K562 (cell line): Measurements from ENCODE around the gene SLC27A4. TPM values are rescaled to one million over a fixed set of nuclear protein-coding genes. Genes with fewer than 3 reads are reported as not detected.

ENCODE experiments used
- ATAC-seq: fragments of 200-7000 bp; cut with Tn5 transposase; 3 replicates; pipeline ENCODE4 v1.9.1; 2020; ENCODE audit warnings: moderate library complexity
- BruUV-seq: library from RNA; stranded (reverse); fragments of 400-500 nt; replicated peaks from 2 replicates; lab custom pipeline; 2021; lab: Mats Ljungman, UMichigan
- CTCF ChIA-PET: fragments of 300-600 bp; formaldehyde crosslinking; extraction: SDS; loops from one replicate; lab custom pipeline; 2021; ENCODE audit warnings: low intra/inter-chr PET ratio; lab: Yijun Ruan, JAX
- POLR2A ChIA-PET: fragments of 300-600, 350-650 bp; sonication (Branson Sonifier 250); formaldehyde crosslinking; extraction: SDS; loops from one replicate; lab custom pipeline; 2021; ENCODE audit warnings: antibody characterized with exemption, inconsistent platforms; lab: Yijun Ruan, JAX
- DNase-seq, 4 experiments: peaks; one replicate each; pipeline versions ENCODE4 v3.0.0 to v3.0.0-alpha.2; 2011 to 2018; ENCODE audit warnings: low spot score in 3 of 4, mixed read lengths in 3 of 4; ENCODE audit errors: extremely low read depth in 1 of 4
- FAIRE-seq: peaks from 2 replicates; lab custom pipeline; 2011; peaks lifted over from hg19 to GRCh38; lab: Jason Lieb, UNC
- H2AFZ ChIP-seq: 2 replicates; pipeline ENCODE4 v1.6.0; 2011; ENCODE audit warnings: low read depth, low read length, control low read depth, inconsistent platforms
- H3K27ac ChIP-seq: fragments of 200-600 bp; 3 replicates; pipeline ENCODE4 v1.8.0; 2011; ENCODE audit warnings: low read depth, mild to moderate bottlenecking, control low read depth, inconsistent platforms, low read length, moderate library complexity, mixed read lengths; ENCODE audit errors: extremely low read depth
- H3K27me3 ChIP-seq, 2 experiments: fragments of 300-600 bp in 1 of 2; 2 replicates in 1 of 2; 3 replicates in 1 of 2; pipeline versions ENCODE4 v1.6.0 to v1.8.0; 2011; ENCODE audit warnings: inconsistent platforms in 2 of 2, low read length in 2 of 2, mild to moderate bottlenecking in 1 of 2, mixed read lengths in 1 of 2, moderate library complexity in 1 of 2; ENCODE audit not compliant: control insufficient read depth in 2 of 2, insufficient read depth in 2 of 2
- H3K36me3 ChIP-seq: fragments of 300-600 bp; 3 replicates; pipeline ENCODE4 v1.8.0; 2011; ENCODE audit warnings: mild to moderate bottlenecking, low read length, inconsistent platforms; ENCODE audit not compliant: control insufficient read depth, insufficient read depth
- H3K4me1 ChIP-seq, 2 experiments: fragments of 200-600 bp in 1 of 2; replicated peaks in 1 of 2; 2 replicates in 1 of 2; 3 replicates in 1 of 2; pipeline versions ENCODE4 v1.5.1 to v1.8.0; 2011; ENCODE audit warnings: inconsistent platforms in 2 of 2, low read length in 2 of 2, mild to moderate bottlenecking in 1 of 2, mixed read lengths in 1 of 2, moderate library complexity in 1 of 2; ENCODE audit not compliant: control insufficient read depth in 2 of 2, insufficient read depth in 2 of 2
- H3K4me2 ChIP-seq: 2 replicates; pipeline ENCODE4 v1.6.1; 2011; ENCODE audit warnings: low read length, control low read depth, inconsistent platforms, mixed read lengths; ENCODE audit not compliant: insufficient read depth
- H3K4me3 ChIP-seq: fragments of 200-600 bp; sonication (generic), shearing (Covaris generic); 2 replicates; pipeline ENCODE4 v1.5.1; 2016; ENCODE audit warnings: control low read depth, inconsistent platforms
- H3K79me2 ChIP-seq: fragments of 200-600 bp; 3 replicates; pipeline ENCODE4 v1.8.0; 2011; ENCODE audit warnings: low read length, inconsistent platforms; ENCODE audit not compliant: control insufficient read depth, insufficient read depth
- H3K9ac ChIP-seq, 2 experiments: 2 replicates each; pipeline versions ENCODE4 v1.6.0 to v1.6.1; 2011; ENCODE audit warnings: low read depth in 2 of 2, low read length in 2 of 2, control low read depth in 1 of 2, inconsistent platforms in 1 of 2, mild to moderate bottlenecking in 1 of 2, mixed read lengths in 1 of 2; ENCODE audit not compliant: insufficient read depth in 1 of 2
- H3K9me1 ChIP-seq: one replicate; pipeline ENCODE4 v1.6.0; 2011; ENCODE audit warnings: inconsistent platforms, mild to moderate bottlenecking, low read length, moderate library complexity; ENCODE audit not compliant: control insufficient read depth, insufficient read depth
- H3K9me3 ChIP-seq: replicated peaks from 2 replicates; pipeline ENCODE4 v1.5.1; 2011; ENCODE audit warnings: low read depth, low read length, inconsistent platforms; ENCODE audit not compliant: control insufficient read depth, insufficient read depth
- H4K20me1 ChIP-seq: replicated peaks from 2 replicates; pipeline ENCODE4 v1.6.1; 2011; ENCODE audit warnings: low read length, inconsistent platforms, mixed read lengths; ENCODE audit not compliant: control insufficient read depth, insufficient read depth
- BMI1 ChIP-seq: fragments of 150-350 bp; IDR thresholded peaks from 2 replicates; pipeline ENCODE4 v1.6.1; 2014; ENCODE audit warnings: low read length
- KLF16 ChIP-seq: IDR thresholded peaks from 2 replicates; pipeline ENCODE4 v1.6.1; 2016; ENCODE audit warnings: antibody characterized with exemption
- MAFF ChIP-seq: IDR thresholded peaks from 2 replicates; pipeline ENCODE4 v1.6.1; 2012; ENCODE audit warnings: low read length, improper control_type of control experiment
- MAFG ChIP-seq: fragments of 450-650 bp; conservative IDR thresholded peaks from 2 replicates; pipeline ENCODE4 v1.6.1; 2016; ENCODE audit warnings: missing genetic modification characterization, missing compliant biosample characterization
- NCOA6 ChIP-seq: fragments of 450-650 bp; IDR thresholded peaks from 2 replicates; pipeline ENCODE4 v1.6.1; 2017; ENCODE audit warnings: mild to moderate bottlenecking
- POLR3A ChIP-seq: IDR thresholded peaks from 2 replicates; pipeline ENCODE4 v1.6.1; 2011; ENCODE audit warnings: borderline replicate concordance, mild to moderate bottlenecking, moderate library complexity; ENCODE audit not compliant: insufficient read length, insufficient read depth; ENCODE audit errors: extremely low read depth
- WGBS: fragments of 100-300 bp; shearing (Covaris generic); methylation state at CpG from one replicate; pipeline ENCODE4 v1.1.6; 2016; ENCODE audit warnings: low coverage, mixed read lengths; ENCODE audit not compliant: insufficient coverage; ENCODE audit errors: missing lambda C conversion rate; 5-methylcytosine and 5-hydroxymethylcytosine counted together
- in situ Hi-C: fragments of 300-500 bp; cut with MboI; formaldehyde crosslinking; loops from 4 replicates; pipeline ENCODE4 v1.15.0; 2018; ENCODE audit warnings: inconsistent platforms, mixed read lengths
- intact Hi-C: fragments of 100-400 bp; cut with micrococcal nuclease; formaldehyde crosslinking; loops from 2 replicates; pipeline ENCODE4 v1.14.2; 2022
- polyA plus RNA-seq, 8 experiments: library from polyadenylated mRNA; depleted of rRNA in 4 of 8; stranded (reverse) in 5 of 8; unstranded in 3 of 8; fragments of >200 nt; fragmentation: Nextera tagmentation in 2 of 8; fragmentation: Illumina TruSeq in 1 of 8; extraction: Ambion mirVana in 2 of 8; extraction: Trizol in 1 of 8; gene quantifications; 2 replicates each; pipeline versions ENCODE4 v1.2.1 to v1.2.3, GENCODE V29; 2011 to 2014; ENCODE audit warnings: inconsistent platforms in 1 of 8, missing spikeins in 1 of 8
- total RNA-seq, 7 experiments: library from RNA; depleted of rRNA in 6 of 7; stranded (reverse); fragments of >200 nt in 6 of 7; fragmentation: Illumina TruSeq in 2 of 7; extraction: Trizol in 2 of 7; gene quantifications; 2 replicates each; pipeline versions ENCODE4 v1.2.1 to v1.2.3, GENCODE V29; 2011 to 2021; ENCODE audit warnings: low replicate concordance in 1 of 7
- TF ChIP-seq, protein P1 (sequence below): fragments of 450-650 bp; formaldehyde crosslinking; conservative IDR thresholded peaks from 2 replicates; pipeline ENCODE4 v1.4.0; 2022; ENCODE audit warnings: mild to moderate bottlenecking, missing genetic modification characterization
- TF ChIP-seq, protein P2 (sequence below): fragments of 450-650 bp; IDR thresholded peaks from 2 replicates; pipeline ENCODE4 v1.6.1; 2018; ENCODE audit not compliant: partially characterized antibody

SLC27A4 gene
- total and polyA plus RNA-seq, 9 of the 15 experiments (the other 6 are each of a cell fraction or from before 2014, with no cell fraction given): 0.25 to 35.7 (median 14.0) TPM

DNA sequence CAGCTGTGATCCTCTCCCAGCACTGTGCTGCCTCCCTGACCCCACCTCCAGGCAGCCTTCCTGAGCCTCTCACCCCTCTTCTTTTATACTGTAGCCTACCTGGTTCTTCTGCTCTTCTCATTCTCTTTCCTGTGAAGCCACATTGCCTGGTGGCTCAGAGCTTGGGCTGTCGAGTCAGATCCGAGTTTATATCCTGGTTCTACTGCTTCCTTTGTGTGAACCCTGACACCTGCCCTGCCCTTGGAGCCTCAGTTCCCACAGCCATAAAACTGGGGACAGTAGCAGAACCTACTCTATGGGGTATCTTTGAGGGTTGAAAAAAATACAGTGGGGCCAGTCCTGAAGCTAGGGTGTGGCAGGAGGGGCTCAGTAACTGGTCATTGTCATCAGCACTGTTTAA, 8.8 kb downstream of the SLC27A4 start:
- in situ Hi-C loops: no loop called here
- intact Hi-C loops: loop anchor here (10.0 kb wide), 1 partner anchor 134 kb away; no protein-coding TSS in a partner anchor
- POLR2A ChIA-PET: interaction anchor here (0.9 kb wide), 1 partner anchor 25 kb away, joined by 3 read pairs; no protein-coding TSS in a partner anchor

More for the DNA sequence above, 8.8 kb downstream of the SLC27A4 start:
- DNase-seq (no peak), ATAC-seq (no peak), FAIRE-seq (no peak)
- Histone ChIP-seq H3K4me1 (peaks cover 0 to 2% of the 10 kb centered on the region in 2 experiments; a peak in 1 of 5 replicates), H2AFZ (no peak overlapping the region), H3K27me3 (no peaks in the 10 kb centered on the region), H3K9ac (no peak overlapping the region), H3K4me2 (no peak overlapping the region), H3K27ac (no peak overlapping the region), H4K20me1 (no peaks in the 10 kb centered on the region), H3K36me3 (peaks cover 66% of the 10 kb centered on the region; the same call in 2 of the 3 replicates), H3K4me3 (no peak overlapping the region), H3K9me3 (no peaks in the 10 kb centered on the region), H3K9me1 (peaks cover 3% of the 10 kb centered on the region), H3K79me2 (no peaks in the 10 kb centered on the region)
- BruUV-seq: no TSS peak
- CTCF ChIA-PET: no interaction called here
- TF ChIP-seq MAFF: no peak
- TF ChIP-seq, protein P1, sequence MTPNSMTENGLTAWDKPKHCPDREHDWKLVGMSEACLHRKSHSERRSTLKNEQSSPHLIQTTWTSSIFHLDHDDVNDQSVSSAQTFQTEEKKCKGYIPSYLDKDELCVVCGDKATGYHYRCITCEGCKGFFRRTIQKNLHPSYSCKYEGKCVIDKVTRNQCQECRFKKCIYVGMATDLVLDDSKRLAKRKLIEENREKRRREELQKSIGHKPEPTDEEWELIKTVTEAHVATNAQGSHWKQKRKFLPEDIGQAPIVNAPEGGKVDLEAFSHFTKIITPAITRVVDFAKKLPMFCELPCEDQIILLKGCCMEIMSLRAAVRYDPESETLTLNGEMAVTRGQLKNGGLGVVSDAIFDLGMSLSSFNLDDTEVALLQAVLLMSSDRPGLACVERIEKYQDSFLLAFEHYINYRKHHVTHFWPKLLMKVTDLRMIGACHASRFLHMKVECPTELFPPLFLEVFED (CRISPR knock-in tag): no peak
- TF ChIP-seq MAFG: no peak
- no peak for TF ChIP-seq KLF16
- no peak for TF ChIP-seq BMI1
- TF ChIP-seq, protein P2, sequence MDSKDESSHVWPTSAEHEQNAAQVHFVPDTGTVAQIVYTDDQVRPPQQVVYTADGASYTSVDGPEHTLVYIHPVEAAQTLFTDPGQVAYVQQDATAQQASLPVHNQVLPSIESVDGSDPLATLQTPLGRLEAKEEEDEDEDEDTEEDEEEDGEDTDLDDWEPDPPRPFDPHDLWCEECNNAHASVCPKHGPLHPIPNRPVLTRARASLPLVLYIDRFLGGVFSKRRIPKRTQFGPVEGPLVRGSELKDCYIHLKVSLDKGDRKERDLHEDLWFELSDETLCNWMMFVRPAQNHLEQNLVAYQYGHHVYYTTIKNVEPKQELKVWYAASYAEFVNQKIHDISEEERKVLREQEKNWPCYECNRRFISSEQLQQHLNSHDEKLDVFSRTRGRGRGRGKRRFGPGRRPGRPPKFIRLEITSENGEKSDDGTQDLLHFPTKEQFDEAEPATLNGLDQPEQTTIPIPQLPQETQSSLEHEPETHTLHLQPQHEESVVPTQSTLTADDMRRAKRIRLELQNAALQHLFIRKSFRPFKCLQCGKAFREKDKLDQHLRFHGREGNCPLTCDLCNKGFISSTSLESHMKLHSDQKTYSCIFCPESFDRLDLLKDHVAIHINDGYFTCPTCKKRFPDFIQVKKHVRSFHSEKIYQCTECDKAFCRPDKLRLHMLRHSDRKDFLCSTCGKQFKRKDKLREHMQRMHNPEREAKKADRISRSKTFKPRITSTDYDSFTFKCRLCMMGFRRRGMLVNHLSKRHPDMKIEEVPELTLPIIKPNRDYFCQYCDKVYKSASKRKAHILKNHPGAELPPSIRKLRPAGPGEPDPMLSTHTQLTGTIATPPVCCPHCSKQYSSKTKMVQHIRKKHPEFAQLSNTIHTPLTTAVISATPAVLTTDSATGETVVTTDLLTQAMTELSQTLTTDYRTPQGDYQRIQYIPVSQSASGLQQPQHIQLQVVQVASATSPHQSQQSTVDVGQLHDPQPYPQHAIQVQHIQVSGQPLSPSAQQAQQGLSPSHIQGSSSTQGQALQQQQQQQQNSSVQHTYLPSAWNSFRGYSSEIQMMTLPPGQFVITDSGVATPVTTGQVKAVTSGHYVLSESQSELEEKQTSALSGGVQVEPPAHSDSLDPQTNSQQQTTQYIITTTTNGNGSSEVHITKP: no peak
- TF ChIP-seq POLR3A: no peak
- no peak for TF ChIP-seq NCOA6
- 72% methylated on average over 2 of the region's 2 CpGs for WGBS
